SK-N-SH treated with all-trans-retinoic acid at 6 μM for 48 hours (cell line): ENCODE data around the gene SMIM45.
A peak's percentile ranks its signal among the peaks of the same experiment; 100 is the strongest.

Source experiments
- ATAC-seq: fragments of 200-7000 bp; cut with Tn5 transposase; 3 replicates; pipeline ENCODE4 v1.9.1; 2020; ENCODE audit warnings: mild to moderate bottlenecking, moderate library complexity
- ARNTL ChIP-seq: fragments of 450-650 bp; formaldehyde crosslinking; IDR thresholded peaks from 2 replicates; pipeline ENCODE4 v1.5.0; 2020; ENCODE audit warnings: low read depth, mild to moderate bottlenecking, moderate library complexity, borderline replicate concordance
- BACH2 ChIP-seq: fragments of 250-450 bp; sonication (Bioruptor Pico); IDR thresholded peaks from 2 replicates; pipeline ENCODE4 v1.9.0; 2021; ENCODE audit warnings: mild to moderate bottlenecking, borderline replicate concordance
- CREB5 ChIP-seq: fragments of 250-450 bp; sonication (Bioruptor Pico); IDR thresholded peaks from 2 replicates; pipeline ENCODE4 v1.5.1; 2020; ENCODE audit warnings: low read depth, mild to moderate bottlenecking, moderate library complexity
- CSDC2 ChIP-seq: fragments of 250-450 bp; sonication (Bioruptor Pico); IDR thresholded peaks from 2 replicates; pipeline ENCODE4 v1.5.0; 2020; ENCODE audit warnings: mild to moderate bottlenecking, moderate library complexity
- CSRNP3 ChIP-seq: fragments of 250-450 bp; sonication (Bioruptor Pico); IDR thresholded peaks from 2 replicates; pipeline ENCODE4 v1.5.1; 2021; ENCODE audit warnings: mild to moderate bottlenecking, moderate library complexity
- ESRRG ChIP-seq: fragments of 250-450 bp; sonication (Bioruptor Pico); IDR thresholded peaks from 2 replicates; pipeline ENCODE4 v1.6.1; 2021; ENCODE audit warnings: mild to moderate bottlenecking
- ISL1 ChIP-seq: fragments of 250-450 bp; sonication (Bioruptor Pico); IDR thresholded peaks from 2 replicates; pipeline ENCODE4 v2.1.2; 2022; ENCODE audit warnings: mild to moderate bottlenecking, moderate library complexity
- OSR1 ChIP-seq: fragments of 250-450 bp; sonication (Bioruptor Pico); IDR thresholded peaks from 2 replicates; pipeline ENCODE4 v1.8.0; 2022; ENCODE audit warnings: moderate library complexity, mild to moderate bottlenecking, inconsistent platforms
- PATZ1 ChIP-seq: fragments of 250-450 bp; sonication (Bioruptor Pico); IDR thresholded peaks from 2 replicates; pipeline ENCODE4 v1.8.0; 2020; ENCODE audit warnings: mild to moderate bottlenecking, moderate library complexity, borderline replicate concordance
- POU6F1 ChIP-seq: fragments of 250-450 bp; sonication (Bioruptor Pico); IDR thresholded peaks from 2 replicates; pipeline ENCODE4 v1.8.0; 2021; ENCODE audit warnings: low read depth, mild to moderate bottlenecking, moderate library complexity, borderline replicate concordance
- PPARA ChIP-seq: fragments of 250-450 bp; sonication (Bioruptor Pico); IDR thresholded peaks from 2 replicates; pipeline ENCODE4 v1.5.0; 2020; ENCODE audit warnings: mild to moderate bottlenecking, borderline replicate concordance
- RARB ChIP-seq: fragments of 250-450 bp; sonication (Bioruptor Pico); IDR thresholded peaks from 2 replicates; pipeline ENCODE4 v1.8.0; 2021; ENCODE audit warnings: mild to moderate bottlenecking, moderate library complexity
- SNAI2 ChIP-seq: fragments of 250-450 bp; sonication (Bioruptor Pico); IDR thresholded peaks from 2 replicates; pipeline ENCODE4 v1.5.0; 2020; ENCODE audit warnings: mild to moderate bottlenecking, moderate library complexity
- TOX ChIP-seq: fragments of 250-450 bp; sonication (Bioruptor Pico); IDR thresholded peaks from 2 replicates; pipeline ENCODE4 v1.8.0; 2021; ENCODE audit warnings: mild to moderate bottlenecking, moderate library complexity, borderline replicate concordance
- TSHZ2 ChIP-seq: fragments of 250-450 bp; sonication (Bioruptor Pico); IDR thresholded peaks from 2 replicates; pipeline ENCODE4 v1.5.0; 2020; ENCODE audit warnings: mild to moderate bottlenecking, moderate library complexity
- ZFP3 ChIP-seq: fragments of 250-450 bp; sonication (Bioruptor Pico); IDR thresholded peaks from 2 replicates; pipeline ENCODE4 v1.5.0; 2020; ENCODE audit warnings: mild to moderate bottlenecking, moderate library complexity
- ZFP30 ChIP-seq: fragments of 450-650 bp; formaldehyde crosslinking; IDR thresholded peaks from 2 replicates; pipeline ENCODE4 v1.5.0; 2022; ENCODE audit warnings: mild to moderate bottlenecking, moderate library complexity
- ZNF565 ChIP-seq: fragments of 450-650 bp; formaldehyde crosslinking; conservative IDR thresholded peaks from 2 replicates; pipeline ENCODE4 v1.5.0; 2020; ENCODE audit warnings: low read depth, mild to moderate bottlenecking, moderate library complexity
- ZNF70 ChIP-seq: fragments of 450-650 bp; formaldehyde crosslinking; IDR thresholded peaks from 2 replicates; pipeline ENCODE4 v1.5.0; 2020; ENCODE audit warnings: mild to moderate bottlenecking, moderate library complexity
- ZNF8 ChIP-seq: fragments of 450-650 bp; formaldehyde crosslinking; IDR thresholded peaks from 2 replicates; pipeline ENCODE4 v1.5.0; 2020; ENCODE audit warnings: mild to moderate bottlenecking, moderate library complexity

Gene SMIM45

GRCh38 chr22:41939981-41940831, 11.7 kb upstream of the SMIM45 start:
- TF ChIP-seq ARNTL (CRISPR knock-in tag) (no peak), BACH2 (CRISPR knock-in tag) (no peak)
- no peak for ATAC-seq

GRCh38 chr22:41940832-41941765, 10.9 kb upstream of the SMIM45 start:
- peak; percentile 91 for ATAC-seq
- TF ChIP-seq ZNF565 (CRISPR knock-in tag) (no peak), RARB (CRISPR knock-in tag) (no peak), ZFP3 (CRISPR knock-in tag) (no peak), ZNF70 (CRISPR knock-in tag) (no peak), POU6F1 (no peak), TSHZ2 (CRISPR knock-in tag) (no peak), PPARA (CRISPR knock-in tag) (no peak), CREB5 (CRISPR knock-in tag) (no peak), OSR1 (no peak), TOX (CRISPR knock-in tag) (no peak), CSDC2 (CRISPR knock-in tag) (no peak), PATZ1 (CRISPR knock-in tag) (no peak), BACH2 (CRISPR knock-in tag) (no peak), ZFP30 (CRISPR knock-in tag) (no peak), ESRRG (CRISPR knock-in tag) (no peak)

- ATAC-seq, result no peak
- TF ChIP-seq ZFP30 (CRISPR knock-in tag) (no peak), ISL1 (no peak), PPARA (CRISPR knock-in tag) (no peak), SNAI2 (CRISPR knock-in tag) (no peak), ZNF8 (CRISPR knock-in tag) (no peak), TOX (CRISPR knock-in tag) (no peak), CSRNP3 (CRISPR knock-in tag) (no peak), RARB (CRISPR knock-in tag) (no peak), BACH2 (CRISPR knock-in tag) (no peak), ZNF565 (CRISPR knock-in tag) (no peak), OSR1 (no peak)
Observed at GRCh38 chr22:41943661-41944209, 8.2 kb upstream of the SMIM45 start.
